Liver (tissue), 9 donors: ENCODE measurements around the gene UBXN4. TPM values are rescaled to one million over a fixed set of nuclear protein-coding genes. Genes with fewer than 3 reads are reported as not detected.

Experiments used
- DNase-seq: peaks from one replicate; pipeline ENCODE4 v3.0.0-alpha.2; 2017; ENCODE audit warnings: low spot score
- H3K27ac ChIP-seq, 2 donors: one replicate each; pipeline ENCODE4 v1.7.0; 2013; ENCODE audit warnings: inconsistent platforms in 2 of 2, low read length in 2 of 2, control low read depth in 1 of 2, low read depth in 1 of 2, mild to moderate bottlenecking in 1 of 2
- H3K27me3 ChIP-seq, 4 donors: one replicate each; pipeline versions ENCODE4 v1.6.1 to v1.7.0; 2013; ENCODE audit warnings: low read length in 3 of 4, inconsistent platforms in 1 of 4, mild to moderate bottlenecking in 1 of 4, moderate library complexity in 1 of 4; ENCODE audit not compliant: control insufficient read depth in 4 of 4, insufficient read depth in 4 of 4
- H3K36me3 ChIP-seq, 4 donors: one replicate each; pipeline versions ENCODE4 v1.6.1 to v1.7.0; 2013; ENCODE audit warnings: low read length in 3 of 4, mild to moderate bottlenecking in 3 of 4, low read depth in 1 of 4, moderate library complexity in 1 of 4; ENCODE audit not compliant: control insufficient read depth in 4 of 4, insufficient read depth in 3 of 4
- H3K4me1 ChIP-seq, 4 donors: one replicate each; pipeline versions ENCODE4 v1.6.1 to v1.7.0; 2013; ENCODE audit warnings: low read length in 3 of 4, mild to moderate bottlenecking in 3 of 4, moderate library complexity in 1 of 4; ENCODE audit not compliant: control insufficient read depth in 4 of 4, insufficient read depth in 4 of 4
- H3K4me3 ChIP-seq, 3 donors: one replicate each; pipeline versions ENCODE4 v1.6.1 to v1.7.0; 2013; ENCODE audit warnings: low read length in 3 of 3, control low read depth in 1 of 3, low read depth in 1 of 3, mild to moderate bottlenecking in 1 of 3
- H3K9ac ChIP-seq, 2 donors: one replicate each; pipeline ENCODE4 v1.7.0; 2013; ENCODE audit warnings: low read length in 2 of 2, mild to moderate bottlenecking in 2 of 2, moderate library complexity in 2 of 2, control low read depth in 1 of 2, low read depth in 1 of 2
- H3K9me3 ChIP-seq, 4 donors: one replicate each; pipeline versions ENCODE4 v1.6.1 to v1.7.0; 2013; ENCODE audit warnings: low read length in 3 of 4; ENCODE audit not compliant: control insufficient read depth in 4 of 4
- FOXA1 ChIP-seq: IDR thresholded peaks from 2 replicates; pipeline ENCODE4 v1.6.1; 2016; ENCODE audit warnings: antibody characterized with exemption
- FOXA2 ChIP-seq: IDR thresholded peaks from 2 replicates; pipeline ENCODE4 v1.6.1; 2016; ENCODE audit warnings: antibody characterized with exemption
- GABPA ChIP-seq, 2 donors: IDR thresholded peaks in 1 of 2; conservative IDR thresholded peaks in 1 of 2; 2 replicates each; pipeline ENCODE4 v1.6.1; 2016; ENCODE audit warnings: antibody characterized with exemption in 2 of 2, mild to moderate bottlenecking in 1 of 2, moderate library complexity in 1 of 2
- HNF4A ChIP-seq, 2 donors: conservative IDR thresholded peaks; 2 replicates each; pipeline ENCODE4 v1.6.1; 2016; ENCODE audit warnings: antibody characterized with exemption in 2 of 2, mild to moderate bottlenecking in 2 of 2
- HNF4G ChIP-seq: IDR thresholded peaks from 2 replicates; pipeline ENCODE4 v1.6.1; 2016; ENCODE audit warnings: antibody characterized with exemption
- JUND ChIP-seq, 2 donors: IDR thresholded peaks; 2 replicates each; pipeline ENCODE4 v1.6.1; 2016; ENCODE audit warnings: antibody characterized with exemption in 2 of 2
- NR2F2 ChIP-seq: IDR thresholded peaks from 2 replicates; pipeline ENCODE4 v1.6.1; 2016; ENCODE audit warnings: antibody characterized with exemption
- RAD21 ChIP-seq, 2 donors: IDR thresholded peaks; 2 replicates each; pipeline ENCODE4 v1.6.1; 2016; ENCODE audit warnings: antibody characterized with exemption in 2 of 2, mild to moderate bottlenecking in 2 of 2
- SP1 ChIP-seq: IDR thresholded peaks from 2 replicates; pipeline ENCODE4 v1.6.1; 2018; ENCODE audit warnings: antibody characterized with exemption, mild to moderate bottlenecking
- TAF1 ChIP-seq: conservative IDR thresholded peaks from 2 replicates; pipeline ENCODE4 v1.6.1; 2016; ENCODE audit warnings: antibody characterized with exemption, mild to moderate bottlenecking
- YY1 ChIP-seq: IDR thresholded peaks from 2 replicates; pipeline ENCODE4 v1.6.1; 2016; ENCODE audit warnings: antibody characterized with exemption, mild to moderate bottlenecking
- WGBS: extraction: QIAGEN DNeasy Blood & Tissue Kit; methylation state at CpG from one replicate; pipeline ENCODE4 v1.1.7; 2013; 5-methylcytosine and 5-hydroxymethylcytosine counted together
- polyA plus RNA-seq, 2 donors: library from polyadenylated mRNA; stranded (reverse) in 1 of 2; unstranded in 1 of 2; fragments of 200-250 nt in 1 of 2; fragments of >200 nt in 1 of 2; fragmentation: Nextera tagmentation in 1 of 2; extraction: Ambion mirVana in 1 of 2; gene quantifications; one replicate each; pipeline versions ENCODE4 v1.2.1 to v1.2.3, GENCODE V29; 2013 to 2015
- total RNA-seq, 2 donors: library from RNA; depleted of rRNA; stranded (reverse); fragments of >200 nt; gene quantifications; one replicate each; pipeline ENCODE4 v1.2.3, GENCODE V29; 2014
- TF ChIP-seq, protein P1 (sequence below): IDR thresholded peaks from 2 replicates; pipeline ENCODE4 v1.6.1; 2016; ENCODE audit warnings: antibody characterized with exemption, mild to moderate bottlenecking
- TF ChIP-seq, protein P2 (sequence below): fragments of 150-350 bp; IDR thresholded peaks from 2 replicates; pipeline ENCODE4 v1.5.1; 2017; ENCODE audit warnings: improper control_type of control experiment, low read depth, low read length; ENCODE audit not compliant: missing input control
- TF ChIP-seq, protein P3 (sequence below): IDR thresholded peaks from 2 replicates; pipeline ENCODE4 v1.6.1; 2016; ENCODE audit warnings: antibody characterized with exemption
- TF ChIP-seq, protein P4 (sequence below): IDR thresholded peaks from 2 replicates; pipeline ENCODE4 v1.6.1; 2016; ENCODE audit warnings: antibody characterized with exemption
- TF ChIP-seq, protein P5 (sequence below): IDR thresholded peaks from 2 replicates; pipeline ENCODE4 v1.6.1; 2016; ENCODE audit warnings: antibody characterized with exemption
- donor health status: healthy.
- donor health status: healthy.
- donor health status: healthy.
- donor health status: healthy.
- donor health status: healthy.

UBXN4 gene
- total and polyA plus RNA-seq, 4 donors, result 46.5 to 172 (median 67.4) TPM

DNA sequence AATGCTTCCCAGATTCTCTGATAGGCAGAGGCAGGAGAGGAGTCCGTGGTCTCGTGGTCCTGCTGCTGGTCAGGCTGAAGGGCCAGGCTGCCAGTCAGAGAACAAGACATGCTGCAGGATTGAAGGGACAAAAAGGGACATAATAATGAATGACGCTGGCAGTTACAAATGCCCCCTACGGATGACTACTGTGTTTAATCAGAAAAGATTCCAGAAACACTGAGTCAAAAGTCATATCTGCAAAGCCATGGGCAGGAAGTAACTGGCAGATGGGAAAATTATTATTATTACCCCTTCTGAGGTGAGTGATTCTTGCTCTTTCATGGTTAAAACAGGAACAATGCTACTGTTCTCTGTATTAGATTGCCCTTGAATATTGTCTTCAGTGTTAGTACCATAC lies 76.3 kb downstream of the UBXN4 start:
- no peak for DNase-seq
- Histone ChIP-seq H3K36me3 (no peaks in the 10 kb centered on the region), H3K4me1 (no peaks in the 10 kb centered on the region), H3K4me3 (no peak overlapping the region), H3K9me3 (peaks cover 0 to 8% (median under 1%) of the 10 kb centered on the region in 4 donors), H3K9ac (no peak overlapping the region), H3K27me3 (no peaks in the 10 kb centered on the region), H3K27ac (no peak overlapping the region)
- 87% methylated on average over 4 of the region's 4 CpGs for WGBS
- TF ChIP-seq GABPA (IDR thresholded peaks at IDR 0.05 in 1 of 2, conservative IDR thresholded peaks at IDR 0.05 in 1 of 2) (no peak), TAF1 (no peak), FOXA2 (no peak), NR2F2 (no peak), RAD21 (IDR thresholded peaks at IDR 0.05) (no peak), YY1 (no peak), HNF4A (conservative IDR thresholded peaks at IDR 0.05) (no peak), JUND (IDR thresholded peaks at IDR 0.05) (no peak), HNF4G (no peak), FOXA1 (no peak), SP1 (no peak)
- TF ChIP-seq, protein P1, sequence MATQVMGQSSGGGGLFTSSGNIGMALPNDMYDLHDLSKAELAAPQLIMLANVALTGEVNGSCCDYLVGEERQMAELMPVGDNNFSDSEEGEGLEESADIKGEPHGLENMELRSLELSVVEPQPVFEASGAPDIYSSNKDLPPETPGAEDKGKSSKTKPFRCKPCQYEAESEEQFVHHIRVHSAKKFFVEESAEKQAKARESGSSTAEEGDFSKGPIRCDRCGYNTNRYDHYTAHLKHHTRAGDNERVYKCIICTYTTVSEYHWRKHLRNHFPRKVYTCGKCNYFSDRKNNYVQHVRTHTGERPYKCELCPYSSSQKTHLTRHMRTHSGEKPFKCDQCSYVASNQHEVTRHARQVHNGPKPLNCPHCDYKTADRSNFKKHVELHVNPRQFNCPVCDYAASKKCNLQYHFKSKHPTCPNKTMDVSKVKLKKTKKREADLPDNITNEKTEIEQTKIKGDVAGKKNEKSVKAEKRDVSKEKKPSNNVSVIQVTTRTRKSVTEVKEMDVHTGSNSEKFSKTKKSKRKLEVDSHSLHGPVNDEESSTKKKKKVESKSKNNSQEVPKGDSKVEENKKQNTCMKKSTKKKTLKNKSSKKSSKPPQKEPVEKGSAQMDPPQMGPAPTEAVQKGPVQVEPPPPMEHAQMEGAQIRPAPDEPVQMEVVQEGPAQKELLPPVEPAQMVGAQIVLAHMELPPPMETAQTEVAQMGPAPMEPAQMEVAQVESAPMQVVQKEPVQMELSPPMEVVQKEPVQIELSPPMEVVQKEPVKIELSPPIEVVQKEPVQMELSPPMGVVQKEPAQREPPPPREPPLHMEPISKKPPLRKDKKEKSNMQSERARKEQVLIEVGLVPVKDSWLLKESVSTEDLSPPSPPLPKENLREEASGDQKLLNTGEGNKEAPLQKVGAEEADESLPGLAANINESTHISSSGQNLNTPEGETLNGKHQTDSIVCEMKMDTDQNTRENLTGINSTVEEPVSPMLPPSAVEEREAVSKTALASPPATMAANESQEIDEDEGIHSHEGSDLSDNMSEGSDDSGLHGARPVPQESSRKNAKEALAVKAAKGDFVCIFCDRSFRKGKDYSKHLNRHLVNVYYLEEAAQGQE, result no peak
- TF ChIP-seq, protein P2, sequence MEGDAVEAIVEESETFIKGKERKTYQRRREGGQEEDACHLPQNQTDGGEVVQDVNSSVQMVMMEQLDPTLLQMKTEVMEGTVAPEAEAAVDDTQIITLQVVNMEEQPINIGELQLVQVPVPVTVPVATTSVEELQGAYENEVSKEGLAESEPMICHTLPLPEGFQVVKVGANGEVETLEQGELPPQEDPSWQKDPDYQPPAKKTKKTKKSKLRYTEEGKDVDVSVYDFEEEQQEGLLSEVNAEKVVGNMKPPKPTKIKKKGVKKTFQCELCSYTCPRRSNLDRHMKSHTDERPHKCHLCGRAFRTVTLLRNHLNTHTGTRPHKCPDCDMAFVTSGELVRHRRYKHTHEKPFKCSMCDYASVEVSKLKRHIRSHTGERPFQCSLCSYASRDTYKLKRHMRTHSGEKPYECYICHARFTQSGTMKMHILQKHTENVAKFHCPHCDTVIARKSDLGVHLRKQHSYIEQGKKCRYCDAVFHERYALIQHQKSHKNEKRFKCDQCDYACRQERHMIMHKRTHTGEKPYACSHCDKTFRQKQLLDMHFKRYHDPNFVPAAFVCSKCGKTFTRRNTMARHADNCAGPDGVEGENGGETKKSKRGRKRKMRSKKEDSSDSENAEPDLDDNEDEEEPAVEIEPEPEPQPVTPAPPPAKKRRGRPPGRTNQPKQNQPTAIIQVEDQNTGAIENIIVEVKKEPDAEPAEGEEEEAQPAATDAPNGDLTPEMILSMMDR, result no peak
- TF ChIP-seq, protein P3, sequence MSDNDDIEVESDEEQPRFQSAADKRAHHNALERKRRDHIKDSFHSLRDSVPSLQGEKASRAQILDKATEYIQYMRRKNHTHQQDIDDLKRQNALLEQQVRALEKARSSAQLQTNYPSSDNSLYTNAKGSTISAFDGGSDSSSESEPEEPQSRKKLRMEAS, result no peak
- TF ChIP-seq, protein P4, sequence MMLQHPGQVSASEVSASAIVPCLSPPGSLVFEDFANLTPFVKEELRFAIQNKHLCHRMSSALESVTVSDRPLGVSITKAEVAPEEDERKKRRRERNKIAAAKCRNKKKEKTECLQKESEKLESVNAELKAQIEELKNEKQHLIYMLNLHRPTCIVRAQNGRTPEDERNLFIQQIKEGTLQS, result no peak
- TF ChIP-seq, protein P5, sequence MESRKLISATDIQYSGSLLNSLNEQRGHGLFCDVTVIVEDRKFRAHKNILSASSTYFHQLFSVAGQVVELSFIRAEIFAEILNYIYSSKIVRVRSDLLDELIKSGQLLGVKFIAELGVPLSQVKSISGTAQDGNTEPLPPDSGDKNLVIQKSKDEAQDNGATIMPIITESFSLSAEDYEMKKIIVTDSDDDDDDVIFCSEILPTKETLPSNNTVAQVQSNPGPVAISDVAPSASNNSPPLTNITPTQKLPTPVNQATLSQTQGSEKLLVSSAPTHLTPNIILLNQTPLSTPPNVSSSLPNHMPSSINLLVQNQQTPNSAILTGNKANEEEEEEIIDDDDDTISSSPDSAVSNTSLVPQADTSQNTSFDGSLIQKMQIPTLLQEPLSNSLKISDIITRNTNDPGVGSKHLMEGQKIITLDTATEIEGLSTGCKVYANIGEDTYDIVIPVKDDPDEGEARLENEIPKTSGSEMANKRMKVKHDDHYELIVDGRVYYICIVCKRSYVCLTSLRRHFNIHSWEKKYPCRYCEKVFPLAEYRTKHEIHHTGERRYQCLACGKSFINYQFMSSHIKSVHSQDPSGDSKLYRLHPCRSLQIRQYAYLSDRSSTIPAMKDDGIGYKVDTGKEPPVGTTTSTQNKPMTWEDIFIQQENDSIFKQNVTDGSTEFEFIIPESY, result no peak
